Stimulated activated naive CD8-positive, alpha-beta T cell treated with anti-CD3 and anti-CD28 coated beads, Interleukin-15, Interleukin-2, amounts not matched to agents 100 ng/mL and 50 ng/mL, for 24 hours (primary cell): Measurements from ENCODE around the gene AXIN2.

Source experiments
- H3K27ac Mint-ChIP-seq: one replicate; pipeline ENCODE4 v1.8.0; 2021; ENCODE audit warnings: mild to moderate bottlenecking, mixed read lengths
- H3K27me3 Mint-ChIP-seq: one replicate; pipeline ENCODE4 v1.8.0; 2021; ENCODE audit warnings: mixed read lengths
- H3K36me3 Mint-ChIP-seq: one replicate; pipeline ENCODE4 v1.8.0; 2021; ENCODE audit warnings: low read depth, mixed read lengths
- H3K4me1 Mint-ChIP-seq: one replicate; pipeline ENCODE4 v1.8.0; 2021; ENCODE audit warnings: low read depth, mixed read lengths
- H3K4me3 Mint-ChIP-seq: one replicate; pipeline ENCODE4 v1.8.0; 2021; ENCODE audit warnings: mild to moderate bottlenecking, mixed read lengths
- H3K9me3 Mint-ChIP-seq: one replicate; pipeline ENCODE4 v1.8.0; 2021; ENCODE audit warnings: mixed read lengths

Gene AXIN2

GRCh38 chr17:65538675-65539529 is 22.5 kb downstream of the AXIN2 start:
- no peaks in the 10 kb centered on the region for H3K9me3 Mint-ChIP-seq
- H3K4me3 Mint-ChIP-seq: no peak overlapping the region
- H3K4me1 Mint-ChIP-seq: peaks cover 12% of the 10 kb centered on the region
- no peak overlapping the region for H3K27ac Mint-ChIP-seq
- H3K36me3 Mint-ChIP-seq: peaks cover 12% of the 10 kb centered on the region
- no peaks in the 10 kb centered on the region for H3K27me3 Mint-ChIP-seq

GRCh38 chr17:65537845-65538674 is 23.4 kb downstream of the AXIN2 start:
- Mint-ChIP-seq H3K27me3 (no peaks in the 10 kb centered on the region), H3K4me3 (no peak overlapping the region), H3K27ac (no peak overlapping the region), H3K4me1 (peaks cover 12% of the 10 kb centered on the region), H3K36me3 (peaks cover 12% of the 10 kb centered on the region), H3K9me3 (no peaks in the 10 kb centered on the region)

GRCh38 chr17:65537343-65537844 is 24.1 kb downstream of the AXIN2 start:
- H3K27me3 Mint-ChIP-seq: no peaks in the 10 kb centered on the region
- H3K36me3 Mint-ChIP-seq: peaks cover 12% of the 10 kb centered on the region
- peaks cover 12% of the 10 kb centered on the region for H3K4me1 Mint-ChIP-seq
- no peak overlapping the region for H3K4me3 Mint-ChIP-seq
- no peaks in the 10 kb centered on the region for H3K9me3 Mint-ChIP-seq
- H3K27ac Mint-ChIP-seq: no peak overlapping the region

- peaks cover 12% of the 10 kb centered on the region for H3K4me1 Mint-ChIP-seq
- H3K4me3 Mint-ChIP-seq: no peak overlapping the region
- peaks cover 12% of the 10 kb centered on the region for H3K36me3 Mint-ChIP-seq
- H3K9me3 Mint-ChIP-seq: no peaks in the 10 kb centered on the region
- H3K27me3 Mint-ChIP-seq: no peaks in the 10 kb centered on the region
- H3K27ac Mint-ChIP-seq: no peak overlapping the region
These were observed 24.7 kb downstream of the AXIN2 start for GRCh38 chr17:65536573-65537342.

- Mint-ChIP-seq H3K36me3 (peaks cover 8% of the 10 kb centered on the region), H3K27me3 (no peaks in the 10 kb centered on the region), H3K4me1 (peaks cover 12% of the 10 kb centered on the region), H3K9me3 (no peaks in the 10 kb centered on the region), H3K27ac (no peak overlapping the region), H3K4me3 (no peak overlapping the region)
These were observed 25.5 kb downstream of the AXIN2 start for GRCh38 chr17:65535777-65536572.

GRCh38 chr17:65533852-65534457 is 27.5 kb downstream of the AXIN2 start:
- peaks cover 8% of the 10 kb centered on the region for H3K4me1 Mint-ChIP-seq
- peaks cover 5% of the 10 kb centered on the region for H3K36me3 Mint-ChIP-seq
- no peaks in the 10 kb centered on the region for H3K27me3 Mint-ChIP-seq
- H3K4me3 Mint-ChIP-seq: no peak overlapping the region
- H3K27ac Mint-ChIP-seq: no peak overlapping the region
- no peaks in the 10 kb centered on the region for H3K9me3 Mint-ChIP-seq

- Mint-ChIP-seq H3K4me1 (peaks cover 2% of the 10 kb centered on the region), H3K27ac (no peak overlapping the region), H3K9me3 (no peaks in the 10 kb centered on the region), H3K36me3 (peaks cover 5% of the 10 kb centered on the region), H3K27me3 (no peaks in the 10 kb centered on the region), H3K4me3 (no peak overlapping the region)
These were observed 28.2 kb downstream of the AXIN2 start for GRCh38 chr17:65533056-65533745.

- H3K4me3 Mint-ChIP-seq: no peak overlapping the region
- H3K9me3 Mint-ChIP-seq: no peaks in the 10 kb centered on the region
- no peaks in the 10 kb centered on the region for H3K27me3 Mint-ChIP-seq
These were observed 29.2 kb downstream of the AXIN2 start for GRCh38 chr17:65532101-65532890.

GRCh38 chr17:65531256-65532100 is 30.0 kb downstream of the AXIN2 start:
- no peaks in the 10 kb centered on the region for H3K27me3 Mint-ChIP-seq
- H3K36me3 Mint-ChIP-seq: peaks cover 5% of the 10 kb centered on the region
- no peaks in the 10 kb centered on the region for H3K4me1 Mint-ChIP-seq
- no peak overlapping the region for H3K4me3 Mint-ChIP-seq
- no peaks in the 10 kb centered on the region for H3K9me3 Mint-ChIP-seq
- H3K27ac Mint-ChIP-seq: peak overlapping the region; percentile 7

More at GRCh38 chr17:65532101-65532890, 29.2 kb downstream of the AXIN2 start:
- H3K27ac Mint-ChIP-seq: no peak overlapping the region
- peaks cover 5% of the 10 kb centered on the region for H3K36me3 Mint-ChIP-seq
- no peaks in the 10 kb centered on the region for H3K4me1 Mint-ChIP-seq

- H3K36me3 Mint-ChIP-seq: peaks cover 5% of the 10 kb centered on the region
- H3K4me3 Mint-ChIP-seq: no peak overlapping the region
- no peaks in the 10 kb centered on the region for H3K4me1 Mint-ChIP-seq
- no peaks in the 10 kb centered on the region for H3K9me3 Mint-ChIP-seq
- H3K27me3 Mint-ChIP-seq: no peaks in the 10 kb centered on the region
- H3K27ac Mint-ChIP-seq: no peak overlapping the region
These were observed 30.8 kb downstream of the AXIN2 start for GRCh38 chr17:65530523-65531255.

GRCh38 chr17:65529761-65530522 is 31.5 kb downstream of the AXIN2 start:
- Mint-ChIP-seq H3K27ac (no peak overlapping the region), H3K4me1 (no peaks in the 10 kb centered on the region), H3K4me3 (no peak overlapping the region), H3K9me3 (no peaks in the 10 kb centered on the region), H3K36me3 (peaks cover 5% of the 10 kb centered on the region), H3K27me3 (no peaks in the 10 kb centered on the region)
